Endothelial cell of umbilical vein (primary cell): ENCODE measurements around the gene GLI3. TPM values are rescaled to one million over a fixed set of nuclear protein-coding genes. Genes with fewer than 3 reads are reported as not detected.

Source experiments
- BruUV-seq: library from RNA; stranded (reverse); fragments of 400-500 nt; replicated peaks from 2 replicates; lab custom pipeline; 2021; lab: Mats Ljungman, UMichigan
- CTCF ChIA-PET: fragments of 300-600, 350-600 bp; sonication (Branson Sonifier 250); formaldehyde crosslinking; loops from one replicate; lab custom pipeline; 2021; ENCODE audit warnings: antibody characterized with exemption, inconsistent platforms; lab: Charles Lee
- POLR2A ChIA-PET: fragments of 300-600, 350-600 bp; sonication (Branson Sonifier 250); formaldehyde crosslinking; loops from one replicate; lab custom pipeline; 2021; ENCODE audit warnings: antibody characterized with exemption, inconsistent platforms; lab: Charles Lee
- DNase-seq: peaks from one replicate; pipeline ENCODE4 v3.0.0-alpha.2; 2011; ENCODE audit warnings: low read depth, low spot score
- FAIRE-seq: peaks from 2 replicates; lab custom pipeline; 2011; peaks lifted over from hg19 to GRCh38; lab: Jason Lieb, UNC
- H2AFZ ChIP-seq: 2 replicates; pipeline ENCODE4 v1.6.0; 2012; ENCODE audit warnings: low read depth, low read length, control low read depth, inconsistent platforms
- H3K27ac ChIP-seq: 2 replicates; pipeline ENCODE4 v1.5.1; 2011; ENCODE audit warnings: low read depth, mild to moderate bottlenecking, control low read depth, low read length, moderate library complexity; ENCODE audit not compliant: insufficient read depth
- H3K27me3 ChIP-seq, 2 experiments: 2 replicates each; pipeline versions ENCODE4 v1.6.0 to v1.6.1; 2011; ENCODE audit warnings: low read length in 2 of 2, mixed read lengths in 1 of 2; ENCODE audit not compliant: control insufficient read depth in 2 of 2, insufficient read depth in 2 of 2
- H3K36me3 ChIP-seq, 2 experiments: 2 replicates in 1 of 2; 3 replicates in 1 of 2; pipeline ENCODE4 v1.5.1; 2011; ENCODE audit warnings: low read length in 2 of 2, mild to moderate bottlenecking in 1 of 2, moderate library complexity in 1 of 2; ENCODE audit not compliant: control insufficient read depth in 2 of 2, insufficient read depth in 2 of 2; ENCODE audit errors: extremely low read depth in 1 of 2
- H3K4me1 ChIP-seq: 3 replicates; pipeline ENCODE4 v1.5.1; 2011; ENCODE audit warnings: mild to moderate bottlenecking, low read length; ENCODE audit not compliant: control insufficient read depth, insufficient read depth; ENCODE audit errors: extremely low read depth
- H3K4me2 ChIP-seq: 2 replicates; pipeline ENCODE4 v1.6.1; 2011; ENCODE audit warnings: low read length, control low read depth, mixed read lengths; ENCODE audit not compliant: insufficient read depth
- H3K4me3 ChIP-seq, 3 experiments: fragments of 200-600 bp in 1 of 3; sonication (generic), shearing (Covaris generic) in 1 of 3; replicated peaks in 1 of 3; 2 replicates each; pipeline ENCODE4 v1.5.1; 2011 to 2016; ENCODE audit warnings: control low read depth in 3 of 3, low read length in 3 of 3, mild to moderate bottlenecking in 2 of 3, inconsistent platforms in 1 of 3, low read depth in 1 of 3, moderate library complexity in 1 of 3; ENCODE audit not compliant: insufficient read depth in 1 of 3
- H3K79me2 ChIP-seq: 2 replicates; pipeline ENCODE4 v1.6.0; 2012; ENCODE audit warnings: low read length, inconsistent platforms; ENCODE audit not compliant: control insufficient read depth, insufficient read depth
- H3K9ac ChIP-seq: replicated peaks from 2 replicates; pipeline ENCODE3; 2011; ENCODE audit warnings: low read length, control low read depth; ENCODE audit not compliant: insufficient read depth; ENCODE audit errors: extremely low read depth
- H3K9me1 ChIP-seq: replicated peaks from 3 replicates; pipeline ENCODE4 v1.6.0; 2011; ENCODE audit warnings: mild to moderate bottlenecking, low read length; ENCODE audit not compliant: control insufficient read depth, insufficient read depth; ENCODE audit errors: extremely low read depth
- H3K9me3 ChIP-seq: replicated peaks from 2 replicates; pipeline ENCODE4 v1.5.1; 2012; ENCODE audit warnings: low read length, inconsistent platforms; ENCODE audit not compliant: control insufficient read depth, insufficient read depth
- H4K20me1 ChIP-seq: replicated peaks from 2 replicates; pipeline ENCODE3; 2011; ENCODE audit warnings: mild to moderate bottlenecking, low read length; ENCODE audit not compliant: control insufficient read depth, insufficient read depth; ENCODE audit errors: extremely low read depth
- EZH2 ChIP-seq: IDR thresholded peaks from 2 replicates; pipeline ENCODE4 v1.6.1; 2012; ENCODE audit warnings: borderline replicate concordance, low read depth, mild to moderate bottlenecking, moderate library complexity, low read length, inconsistent platforms; ENCODE audit not compliant: severe bottlenecking
- FOS ChIP-seq: IDR thresholded peaks from 2 replicates; pipeline ENCODE4 v1.6.1; 2011; ENCODE audit warnings: mild to moderate bottlenecking, low read length, moderate library complexity, borderline replicate concordance; ENCODE audit not compliant: insufficient read depth
- GATA2 ChIP-seq: IDR thresholded peaks from 2 replicates; pipeline ENCODE4 v1.7.0; 2011; ENCODE audit warnings: low read depth, mild to moderate bottlenecking, moderate library complexity, mixed read lengths, low read length; ENCODE audit not compliant: insufficient read length, insufficient read depth
- JUN ChIP-seq: IDR thresholded peaks from 2 replicates; pipeline ENCODE4 v1.6.1; 2011; ENCODE audit warnings: borderline replicate concordance, low read depth; ENCODE audit not compliant: insufficient read length, insufficient read depth
- MAX ChIP-seq: IDR thresholded peaks from 2 replicates; pipeline ENCODE4 v1.6.1; 2011; ENCODE audit not compliant: insufficient read depth, insufficient read length
- MYC ChIP-seq: IDR thresholded peaks from one replicate; pipeline ENCODE4 v1.6.1; 2011; ENCODE audit warnings: mild to moderate bottlenecking, low read depth, low read length
- POLR2A ChIP-seq: IDR thresholded peaks from 2 replicates; pipeline ENCODE4 v1.6.1; 2012; ENCODE audit warnings: low read depth, mild to moderate bottlenecking, control low read depth, low read length
- POLR2AphosphoS5 ChIP-seq: IDR thresholded peaks from 2 replicates; pipeline ENCODE4 v1.6.1; 2012; ENCODE audit warnings: low read depth, mild to moderate bottlenecking, control low read depth, low read length, moderate library complexity; ENCODE audit not compliant: insufficient read depth
- dilution Hi-C: fragments of 300-500 bp; cut with MboI; formaldehyde crosslinking; loops from one replicate; pipeline ENCODE4 v1.15.0; 2019; ENCODE audit warnings: low sequenced_read_pairs; ENCODE audit not compliant: extremely low pct_ligation_motif_present
- intact Hi-C: fragments of 100-400 bp; cut with micrococcal nuclease; formaldehyde crosslinking; loops from one replicate; pipeline ENCODE4 v1.10.0; 2022
- polyA plus RNA-seq, 4 experiments: library from polyadenylated mRNA; depleted of rRNA in 3 of 4; stranded (reverse) in 3 of 4; unstranded in 1 of 4; fragments of >200 nt; gene quantifications; 2 replicates each; pipeline versions ENCODE4 v1.2.1 to v1.2.3, GENCODE V29; 2011 to 2012; ENCODE audit warnings: missing spikeins in 1 of 4
- total RNA-seq: library from RNA; stranded (reverse); gene quantifications from 2 replicates; pipeline ENCODE4 v1.2.3, GENCODE V29; 2021
- TF ChIP-seq, protein P1 (sequence below), 2 donors: IDR thresholded peaks; 1 replicate in 1 of 2; 2 replicates in 1 of 2; pipeline ENCODE4 v1.5.1; 2011; ENCODE audit warnings: low read length in 2 of 2, mild to moderate bottlenecking in 2 of 2, moderate library complexity in 2 of 2, control low read depth in 1 of 2, inconsistent platforms in 1 of 2, low read depth in 1 of 2; ENCODE audit not compliant: insufficient read depth in 1 of 2; ENCODE audit errors: extremely low read depth in 1 of 2

GLI3 gene
- total and polyA plus RNA-seq, 2 donors (not counting 3 experiments of a cell fraction or from before 2014, with no cell fraction given): 6.0 to 24.9 TPM

- POLR2A ChIA-PET: no interaction called here
- Histone ChIP-seq H3K9ac (no peak overlapping the region), H2AFZ (no peak overlapping the region), H3K4me3 (no peak overlapping the region), H3K27ac (no peak overlapping the region), H3K9me1 (no peaks in the 10 kb centered on the region), H3K79me2 (no peaks in the 10 kb centered on the region), H3K4me2 (no peak overlapping the region), H4K20me1 (no peaks in the 10 kb centered on the region), H3K4me1 (no peaks in the 10 kb centered on the region), H3K27me3 (no peaks in the 10 kb centered on the region), H3K36me3 (no peaks in the 10 kb centered on the region), H3K9me3 (no peaks in the 10 kb centered on the region)
- intact Hi-C loops (no loop called here), dilution Hi-C loops (no loop called here)
- no TSS peak for BruUV-seq
- CTCF ChIA-PET: no interaction called here
- no peak for FAIRE-seq
- no peak for DNase-seq
- TF ChIP-seq POLR2A: no peak
Observed at GRCh38 chr7:42161719-42162118, 75.3 kb downstream of the GLI3 start.

DNA sequence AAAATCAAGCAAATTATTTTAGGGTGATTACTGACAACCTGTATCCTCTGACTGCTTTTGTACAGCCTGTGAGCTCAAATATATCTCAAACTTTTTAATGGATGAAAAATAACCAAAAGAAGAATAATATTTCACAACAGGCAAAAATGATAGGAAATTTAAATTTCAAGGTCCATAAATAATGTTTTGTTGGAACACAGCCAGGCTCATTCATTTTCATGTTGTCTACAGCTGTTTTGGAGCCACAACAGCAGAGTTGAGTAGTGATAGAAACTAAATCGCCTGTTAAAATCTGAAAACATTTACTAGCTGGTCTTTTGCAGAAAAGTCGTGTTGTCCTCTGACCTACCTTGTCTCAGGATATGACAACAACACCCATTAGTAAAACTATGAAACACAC is 75.9 kb downstream of the GLI3 start:
- no TSS peak for BruUV-seq
- CTCF ChIA-PET: no interaction called here
- FAIRE-seq (no peak), DNase-seq (no peak)
- no peak overlapping the region for H2AFZ ChIP-seq
- no peaks in the 10 kb centered on the region for H3K4me1 ChIP-seq
- dilution Hi-C loops (no loop called here), intact Hi-C loops (no loop called here)
- no peaks in the 10 kb centered on the region for H3K9me1 ChIP-seq
- no peaks in the 10 kb centered on the region for H3K36me3 ChIP-seq
- POLR2A ChIA-PET: no interaction called here
- H3K9me3 ChIP-seq: no peaks in the 10 kb centered on the region
- no peak for TF ChIP-seq POLR2A
- TF ChIP-seq MAX: no peak
- no peak for TF ChIP-seq MYC
- TF ChIP-seq EZH2: no peak
- TF ChIP-seq JUN: no peak
- TF ChIP-seq POLR2AphosphoS5: no peak
- TF ChIP-seq, protein P1, sequence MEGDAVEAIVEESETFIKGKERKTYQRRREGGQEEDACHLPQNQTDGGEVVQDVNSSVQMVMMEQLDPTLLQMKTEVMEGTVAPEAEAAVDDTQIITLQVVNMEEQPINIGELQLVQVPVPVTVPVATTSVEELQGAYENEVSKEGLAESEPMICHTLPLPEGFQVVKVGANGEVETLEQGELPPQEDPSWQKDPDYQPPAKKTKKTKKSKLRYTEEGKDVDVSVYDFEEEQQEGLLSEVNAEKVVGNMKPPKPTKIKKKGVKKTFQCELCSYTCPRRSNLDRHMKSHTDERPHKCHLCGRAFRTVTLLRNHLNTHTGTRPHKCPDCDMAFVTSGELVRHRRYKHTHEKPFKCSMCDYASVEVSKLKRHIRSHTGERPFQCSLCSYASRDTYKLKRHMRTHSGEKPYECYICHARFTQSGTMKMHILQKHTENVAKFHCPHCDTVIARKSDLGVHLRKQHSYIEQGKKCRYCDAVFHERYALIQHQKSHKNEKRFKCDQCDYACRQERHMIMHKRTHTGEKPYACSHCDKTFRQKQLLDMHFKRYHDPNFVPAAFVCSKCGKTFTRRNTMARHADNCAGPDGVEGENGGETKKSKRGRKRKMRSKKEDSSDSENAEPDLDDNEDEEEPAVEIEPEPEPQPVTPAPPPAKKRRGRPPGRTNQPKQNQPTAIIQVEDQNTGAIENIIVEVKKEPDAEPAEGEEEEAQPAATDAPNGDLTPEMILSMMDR (IDR thresholded peaks at IDR 0.05; ENCODE audit: extremely low read depth in 1 of 2, insufficient read depth in 1 of 2, low read depth in 1 of 2, low read length in 2 of 2): no peak
- no peak for TF ChIP-seq GATA2
- no peak for TF ChIP-seq FOS
- no peaks in the 10 kb centered on the region for H3K79me2 ChIP-seq
- H3K27ac ChIP-seq: no peak overlapping the region
- H3K9ac ChIP-seq: no peak overlapping the region
- H3K4me2 ChIP-seq: no peak overlapping the region
- H3K4me3 ChIP-seq: no peak overlapping the region
- H3K27me3 ChIP-seq: no peaks in the 10 kb centered on the region
- no peaks in the 10 kb centered on the region for H4K20me1 ChIP-seq
